Skeletal muscle satellite cell (primary cell): ENCODE results near the gene SERPINH1.
A peak's percentile ranks its signal among the peaks of the same experiment; 100 is the strongest.

Experiments used
- H3K27me3 ChIP-seq: 2 replicates; pipeline ENCODE4 v1.7.0; 2013; ENCODE audit warnings: low read length; ENCODE audit not compliant: control insufficient read depth, insufficient read depth
- H3K36me3 ChIP-seq: 2 replicates; pipeline ENCODE4 v1.7.0; 2013; ENCODE audit warnings: mild to moderate bottlenecking, control low read depth, low read length; ENCODE audit not compliant: insufficient read depth
- H3K4me1 ChIP-seq: 2 replicates; pipeline ENCODE4 v1.7.0; 2013; ENCODE audit warnings: low read length; ENCODE audit not compliant: control insufficient read depth, insufficient read depth
- H3K4me2 ChIP-seq: 2 replicates; pipeline ENCODE4 v1.7.0; 2013; ENCODE audit warnings: mild to moderate bottlenecking, low read length
- H3K4me3 ChIP-seq: 2 replicates; pipeline ENCODE4 v1.7.0; 2013; ENCODE audit warnings: low read length
- H3K9ac ChIP-seq: 2 replicates; pipeline ENCODE4 v1.7.0; 2013; ENCODE audit warnings: mild to moderate bottlenecking, low read depth, low read length, moderate library complexity
- H3K9me3 ChIP-seq: replicated peaks from 2 replicates; pipeline ENCODE4 v1.7.0; 2013; ENCODE audit warnings: mild to moderate bottlenecking, control low read depth, low read length

The SERPINH1 gene

DNA sequence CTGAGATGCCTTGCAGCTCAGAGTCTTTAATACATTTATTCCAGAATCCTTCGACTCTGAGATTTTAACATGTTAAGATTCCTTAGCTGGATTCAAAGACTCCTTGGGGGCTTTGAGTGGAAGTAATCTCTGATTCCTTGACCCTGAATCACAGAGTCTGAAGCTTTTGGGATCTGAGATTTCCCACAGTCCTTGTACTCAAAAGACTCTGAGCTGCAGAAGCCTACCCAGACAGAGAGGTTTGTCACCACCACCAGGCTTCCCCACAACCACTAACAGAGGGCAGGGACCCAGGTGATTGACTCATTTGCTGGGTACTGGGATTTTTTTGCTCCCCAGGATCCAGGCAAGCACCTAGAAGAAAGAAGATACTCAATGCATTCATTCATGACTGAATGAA is 1.4 kb upstream of the SERPINH1 start:
- Histone ChIP-seq H3K4me2 (no peak overlapping the region), H3K9ac (no peak overlapping the region), H3K9me3 (no peaks in the 10 kb centered on the region), H3K27me3 (no peaks in the 10 kb centered on the region), H3K36me3 (peaks cover 14% of the 10 kb centered on the region), H3K4me3 (no peak overlapping the region), H3K4me1 (peaks cover 49% of the 10 kb centered on the region)

DNA sequence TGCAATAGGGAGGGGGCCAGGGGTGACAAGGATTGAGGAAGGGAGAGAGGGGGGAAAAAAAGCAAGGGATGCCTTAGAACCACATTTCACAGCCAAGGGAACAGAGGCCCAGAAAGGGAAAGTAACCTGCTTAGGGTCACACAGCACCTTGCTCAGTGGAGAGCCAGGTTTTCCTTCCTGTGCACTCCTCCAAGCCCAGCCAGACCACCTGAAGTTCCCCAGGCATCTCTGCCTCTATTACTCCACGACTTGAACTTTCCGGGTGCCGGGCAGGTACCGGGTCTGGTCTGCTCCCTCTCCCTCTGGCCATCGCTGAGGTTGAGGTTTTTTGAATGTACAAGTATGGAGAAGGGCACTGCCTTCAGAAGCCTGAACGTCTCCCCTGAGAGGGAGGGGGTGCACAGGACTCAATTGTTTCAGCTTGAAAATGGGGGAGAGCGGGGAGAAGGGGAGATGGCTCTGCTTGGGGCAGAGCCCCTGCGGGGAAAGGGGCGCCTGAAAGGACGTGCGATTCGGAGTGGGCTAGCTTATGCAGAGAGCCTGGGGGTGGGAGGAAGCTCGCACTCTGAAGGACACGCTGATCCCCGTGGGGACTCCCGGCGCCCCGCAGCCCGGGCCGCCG is 516 bp upstream of the SERPINH1 start:
- H3K9ac ChIP-seq: peak overlapping the region; percentile 98
- peak overlapping the region; percentile 95 for H3K4me2 ChIP-seq
- no peaks in the 10 kb centered on the region for H3K9me3 ChIP-seq
- peaks cover 23% of the 10 kb centered on the region for H3K36me3 ChIP-seq
- peaks cover 58% of the 10 kb centered on the region for H3K4me1 ChIP-seq
- H3K4me3 ChIP-seq: peak overlapping the region; percentile 85
- no peaks in the 10 kb centered on the region for H3K27me3 ChIP-seq

DNA sequence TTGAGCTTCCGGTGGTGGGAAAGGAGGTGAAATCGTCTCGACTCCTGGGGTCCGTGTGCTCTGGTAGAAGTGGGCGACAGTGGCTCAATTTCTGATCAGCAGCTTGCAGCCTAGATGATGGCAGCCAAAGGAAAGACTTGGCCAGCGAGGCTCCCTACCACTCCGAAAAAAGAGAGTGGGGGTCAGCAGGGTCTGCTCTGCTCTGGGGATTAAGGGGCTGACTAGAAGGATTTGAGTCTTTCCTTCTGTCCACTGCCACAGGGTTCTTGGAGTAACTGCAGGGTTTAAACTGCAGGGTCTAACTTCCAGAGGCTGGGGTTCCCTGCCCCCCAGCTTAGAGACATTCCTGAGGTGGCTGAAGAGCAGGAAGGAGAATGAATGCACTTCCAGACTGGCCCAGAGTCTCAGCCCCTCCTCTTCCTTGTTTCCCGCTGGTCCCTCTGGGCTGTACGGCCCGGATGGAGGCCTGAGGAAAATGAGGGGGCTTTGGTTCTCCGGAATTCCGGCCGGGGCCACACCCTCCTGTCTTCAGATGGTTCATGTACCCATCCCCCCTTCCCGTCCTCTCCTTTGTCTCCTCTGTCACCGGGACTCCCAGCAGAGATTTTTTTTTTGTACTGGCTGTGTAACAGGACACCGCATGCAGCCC is 907 bp downstream of the SERPINH1 start:
- Histone ChIP-seq H3K27me3 (no peaks in the 10 kb centered on the region), H3K9ac (peak overlapping the region; percentile 98), H3K36me3 (peaks cover 36% of the 10 kb centered on the region), H3K4me2 (peak overlapping the region; percentile 95), H3K9me3 (no peaks in the 10 kb centered on the region), H3K4me3 (peak overlapping the region; percentile 85), H3K4me1 (peaks cover 50% of the 10 kb centered on the region)

DNA sequence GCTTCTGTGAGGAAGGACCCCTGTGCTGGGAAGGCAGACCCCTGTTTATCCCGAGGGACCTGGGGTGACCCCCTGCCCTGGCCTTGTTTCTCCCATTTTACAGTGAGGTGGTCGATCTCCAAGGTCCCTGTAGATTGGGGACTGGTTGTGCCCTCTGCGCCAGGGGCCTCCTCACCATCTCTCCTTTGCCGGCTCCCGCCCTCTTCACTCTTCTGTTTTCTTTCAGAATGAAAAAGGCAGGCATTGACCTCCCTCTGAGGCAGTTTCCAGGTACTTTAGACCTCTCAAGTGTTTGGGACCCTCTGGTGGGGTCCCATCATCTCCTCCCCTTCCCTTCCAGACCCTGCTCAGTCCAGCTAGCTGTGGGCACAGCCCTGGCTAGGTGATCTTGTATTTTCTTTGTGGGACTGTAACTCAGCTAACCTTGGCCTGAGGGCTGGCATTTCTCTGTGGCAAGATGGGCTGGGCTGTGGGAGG is 1.5 kb downstream of the SERPINH1 start:
- H3K4me3 ChIP-seq: peak overlapping the region; percentile 85

DNA sequence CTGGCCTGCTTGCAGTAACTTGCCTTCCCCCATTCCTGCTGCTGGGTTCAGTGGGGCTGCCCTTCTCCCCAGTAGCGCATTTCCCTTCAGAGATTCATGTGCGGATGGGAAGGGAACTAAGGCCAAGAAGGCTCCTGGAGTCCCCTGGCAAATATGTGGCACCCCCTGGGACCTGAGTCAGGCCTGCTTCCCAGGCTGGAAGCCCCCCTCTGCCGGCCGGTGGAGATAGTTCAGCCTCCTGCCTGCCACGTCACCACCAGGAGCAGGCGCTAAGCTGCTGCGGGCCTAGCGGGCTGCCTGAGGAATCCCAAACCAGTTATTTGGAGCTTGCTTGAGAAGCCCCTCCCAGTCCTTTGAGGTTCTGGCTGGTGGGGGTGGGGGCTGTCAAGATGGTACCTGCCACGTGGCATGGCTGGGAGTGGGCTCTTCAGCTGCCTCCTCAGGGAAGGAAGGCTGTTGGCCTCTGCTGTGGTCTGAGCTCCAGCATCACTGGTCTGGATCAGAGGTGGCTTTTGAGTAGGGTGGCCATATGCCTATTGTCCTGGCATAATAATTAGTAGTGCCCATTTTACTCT is 2.0 kb downstream of the SERPINH1 start:
- H3K9me3 ChIP-seq: no peaks in the 10 kb centered on the region
- peaks cover 40% of the 10 kb centered on the region for H3K4me1 ChIP-seq
- peak overlapping the region; percentile 95 for H3K4me2 ChIP-seq
- H3K9ac ChIP-seq: peak overlapping the region; percentile 98
- H3K27me3 ChIP-seq: no peaks in the 10 kb centered on the region
- H3K36me3 ChIP-seq: peaks cover 47% of the 10 kb centered on the region
- H3K4me3 ChIP-seq: peak overlapping the region; percentile 85

More for the DNA sequence above, 1.5 kb downstream of the SERPINH1 start:
- Histone ChIP-seq H3K4me1 (peaks cover 45% of the 10 kb centered on the region), H3K36me3 (peaks cover 41% of the 10 kb centered on the region), H3K27me3 (no peaks in the 10 kb centered on the region), H3K4me2 (peak overlapping the region; percentile 95), H3K9me3 (no peaks in the 10 kb centered on the region), H3K9ac (peak overlapping the region; percentile 98)

DNA sequence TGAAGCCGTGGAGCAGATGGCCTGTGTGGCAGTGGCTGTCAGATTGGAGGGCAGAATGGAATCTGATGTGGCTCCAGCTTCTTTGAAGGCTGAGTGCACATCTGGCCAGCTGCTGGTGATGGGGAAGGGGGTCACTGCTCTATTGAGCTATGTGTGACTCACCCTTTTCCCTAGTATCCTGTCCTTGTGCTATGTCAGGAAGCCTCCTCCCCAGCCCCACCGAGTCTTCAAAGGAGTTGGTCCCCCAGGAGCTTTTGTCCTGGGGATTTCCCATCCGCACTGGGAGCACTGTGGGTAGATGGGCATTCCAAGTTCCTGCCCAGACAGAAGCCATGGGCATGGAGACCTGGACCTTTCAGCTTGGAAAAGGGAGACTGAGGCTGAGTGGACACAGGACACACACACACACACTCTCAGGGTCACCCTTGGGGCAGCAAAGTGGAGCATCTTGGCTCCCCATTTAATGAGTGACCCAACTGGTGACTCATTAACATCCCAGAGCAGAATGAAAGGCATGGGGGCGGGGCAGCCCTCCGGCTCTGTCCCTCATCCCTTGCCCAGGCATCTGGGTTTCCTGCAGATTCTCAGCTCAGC is 3.3 kb downstream of the SERPINH1 start:
- no peaks in the 10 kb centered on the region for H3K27me3 ChIP-seq
- H3K9ac ChIP-seq: peak overlapping the region; percentile 98
- peak overlapping the region; percentile 95 for H3K4me2 ChIP-seq
- peak overlapping the region; percentile 85 for H3K4me3 ChIP-seq
- no peaks in the 10 kb centered on the region for H3K9me3 ChIP-seq
- peaks cover 33% of the 10 kb centered on the region for H3K4me1 ChIP-seq
- H3K36me3 ChIP-seq: peaks cover 57% of the 10 kb centered on the region

DNA sequence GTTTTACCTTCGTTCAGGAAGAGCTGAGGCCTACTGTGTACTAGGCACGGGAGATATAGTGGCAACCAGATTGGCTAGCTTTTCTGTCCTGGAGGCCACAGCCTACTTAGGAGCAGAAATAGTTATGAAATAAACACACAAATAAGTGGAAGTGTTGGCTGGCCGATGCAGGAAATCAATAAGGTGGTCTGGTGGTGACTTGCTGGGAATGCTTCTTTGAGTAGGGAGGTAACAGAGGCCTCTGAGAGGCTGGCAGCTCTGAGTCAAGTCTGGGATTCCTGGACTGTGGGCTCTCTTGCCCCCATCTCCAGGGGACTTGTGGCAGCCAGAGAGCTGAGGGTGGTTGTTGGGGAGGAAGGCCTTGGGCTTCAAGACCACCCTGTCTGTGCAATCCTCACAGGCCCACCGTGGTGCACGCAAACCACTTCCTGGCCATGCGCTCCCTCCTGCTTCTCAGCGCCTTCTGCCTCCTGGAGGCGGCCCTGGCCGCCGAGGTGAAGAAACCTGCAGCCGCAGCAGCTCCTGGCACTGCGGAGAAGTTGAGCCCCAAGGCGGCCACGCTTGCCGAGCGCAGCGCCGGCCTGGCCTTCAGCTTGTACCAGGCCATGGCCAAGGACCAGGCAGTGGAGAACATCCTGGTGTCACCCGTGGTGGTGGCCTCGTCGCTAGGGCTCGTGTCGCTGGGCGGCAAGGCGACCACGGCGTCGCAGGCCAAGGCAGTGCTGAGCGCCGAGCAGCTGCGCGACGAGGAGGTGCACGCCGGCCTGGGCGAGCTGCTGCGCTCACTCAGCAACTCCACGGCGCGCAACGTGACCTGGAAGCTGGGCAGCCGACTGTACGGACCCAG is 4.1 kb downstream of the SERPINH1 start:
- Histone ChIP-seq H3K27me3 (no peaks in the 10 kb centered on the region), H3K4me2 (peak overlapping the region; percentile 95), H3K9ac (peak overlapping the region; percentile 42), H3K36me3 (peaks cover 65% of the 10 kb centered on the region), H3K4me3 (peak overlapping the region; percentile 85), H3K4me1 (peaks cover 33% of the 10 kb centered on the region), H3K9me3 (no peaks in the 10 kb centered on the region)

DNA sequence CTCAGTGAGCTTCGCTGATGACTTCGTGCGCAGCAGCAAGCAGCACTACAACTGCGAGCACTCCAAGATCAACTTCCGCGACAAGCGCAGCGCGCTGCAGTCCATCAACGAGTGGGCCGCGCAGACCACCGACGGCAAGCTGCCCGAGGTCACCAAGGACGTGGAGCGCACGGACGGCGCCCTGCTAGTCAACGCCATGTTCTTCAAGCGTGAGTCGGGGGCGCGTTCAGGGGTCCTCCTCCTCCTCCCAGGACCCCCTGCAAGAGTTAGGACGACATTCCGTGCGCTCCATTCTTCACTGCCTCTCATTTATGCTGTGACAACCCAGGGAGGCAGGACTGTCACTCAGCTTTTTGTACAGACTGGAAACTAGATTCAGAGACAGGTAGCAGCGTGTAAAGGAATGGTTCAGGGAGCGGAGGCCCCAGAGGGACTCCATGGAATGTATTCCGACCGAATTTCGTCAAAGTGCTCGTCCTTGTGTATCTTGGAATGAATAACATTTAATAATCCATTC is 4.8 kb downstream of the SERPINH1 start:
- H3K27me3 ChIP-seq: no peaks in the 10 kb centered on the region
- H3K36me3 ChIP-seq: peaks cover 72% of the 10 kb centered on the region
- no peaks in the 10 kb centered on the region for H3K9me3 ChIP-seq
- H3K4me2 ChIP-seq: no peak overlapping the region
- peaks cover 28% of the 10 kb centered on the region for H3K4me1 ChIP-seq
- no peak overlapping the region for H3K4me3 ChIP-seq
- no peak overlapping the region for H3K9ac ChIP-seq

DNA sequence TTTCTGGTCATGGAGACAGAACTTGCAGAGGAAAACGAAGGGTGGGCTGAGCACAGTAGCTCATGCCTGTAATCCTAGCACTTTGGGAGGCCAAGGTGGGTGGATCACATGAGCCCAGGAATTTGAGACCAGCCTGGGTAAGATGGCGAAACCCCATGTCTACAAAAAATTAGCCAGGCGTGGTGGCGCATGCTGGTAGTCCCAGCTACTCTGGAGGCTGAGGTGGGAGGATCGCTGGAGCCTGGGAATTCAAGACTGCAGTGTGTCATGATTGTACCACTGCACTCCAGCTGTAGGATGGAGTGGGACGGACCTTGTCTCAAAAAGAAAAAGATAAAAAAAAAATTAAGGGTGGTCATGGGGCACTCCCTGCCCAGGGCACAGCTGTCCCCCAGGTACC is 5.9 kb downstream of the SERPINH1 start:
- H3K4me1 ChIP-seq: peaks cover 28% of the 10 kb centered on the region
- no peaks in the 10 kb centered on the region for H3K27me3 ChIP-seq
- no peaks in the 10 kb centered on the region for H3K9me3 ChIP-seq
- no peak overlapping the region for H3K4me3 ChIP-seq
- no peak overlapping the region for H3K4me2 ChIP-seq
- no peak overlapping the region for H3K9ac ChIP-seq
- peaks cover 83% of the 10 kb centered on the region for H3K36me3 ChIP-seq

DNA sequence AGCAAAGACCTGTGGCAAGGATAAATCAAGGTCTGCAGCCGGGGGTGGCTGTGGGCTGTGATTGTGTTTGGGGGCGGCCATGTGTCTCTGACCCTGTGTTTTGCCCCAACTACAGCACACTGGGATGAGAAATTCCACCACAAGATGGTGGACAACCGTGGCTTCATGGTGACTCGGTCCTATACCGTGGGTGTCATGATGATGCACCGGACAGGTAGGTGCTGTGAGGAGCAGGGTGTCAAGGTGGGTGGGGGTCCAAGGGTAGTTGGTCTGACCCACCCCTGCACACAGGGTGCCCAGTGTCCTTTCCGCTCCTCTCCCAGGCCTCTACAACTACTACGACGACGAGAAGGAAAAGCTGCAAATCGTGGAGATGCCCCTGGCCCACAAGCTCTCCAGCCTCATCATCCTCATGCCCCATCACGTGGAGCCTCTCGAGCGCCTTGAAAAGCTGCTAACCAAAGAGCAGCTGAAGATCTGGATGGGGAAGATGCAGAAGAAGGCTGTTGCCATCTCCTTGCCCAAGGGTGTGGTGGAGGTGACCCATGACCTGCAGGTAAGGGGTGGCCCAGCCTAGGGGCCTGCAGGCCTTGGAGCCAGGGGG is 6.7 kb downstream of the SERPINH1 start:
- no peak overlapping the region for H3K4me3 ChIP-seq
- H3K27me3 ChIP-seq: no peaks in the 10 kb centered on the region
- no peaks in the 10 kb centered on the region for H3K9me3 ChIP-seq
- peaks cover 26% of the 10 kb centered on the region for H3K4me1 ChIP-seq
- no peak overlapping the region for H3K9ac ChIP-seq
- no peak overlapping the region for H3K4me2 ChIP-seq
- peaks cover 91% of the 10 kb centered on the region for H3K36me3 ChIP-seq
